Glutamatergic neuron (in vitro differentiated cells): ENCODE data around the gene AHNAK2. TPM values are rescaled to one million over a fixed set of nuclear protein-coding genes. Genes with fewer than 3 reads are reported as not detected.

Source experiments
- DNase-seq: peaks from one replicate; pipeline ENCODE4 v3.0.0; 2022
- H3K27ac Mint-ChIP-seq: one replicate; pipeline ENCODE4 v1.8.0; 2020; ENCODE audit warnings: mild to moderate bottlenecking, mixed read lengths, inconsistent platforms; ENCODE audit not compliant: unreplicated experiment
- H3K27me3 Mint-ChIP-seq: one replicate; pipeline ENCODE4 v1.8.0; 2020; ENCODE audit warnings: mild to moderate bottlenecking, moderate library complexity, mixed read lengths, inconsistent platforms; ENCODE audit not compliant: unreplicated experiment
- H3K36me3 Mint-ChIP-seq: one replicate; pipeline ENCODE4 v1.8.0; 2020; ENCODE audit warnings: mild to moderate bottlenecking, mixed read lengths, inconsistent platforms; ENCODE audit not compliant: unreplicated experiment
- H3K4me1 Mint-ChIP-seq: one replicate; pipeline ENCODE4 v1.8.0; 2020; ENCODE audit warnings: mild to moderate bottlenecking, low read depth, mixed read lengths, inconsistent platforms; ENCODE audit not compliant: unreplicated experiment
- H3K4me3 Mint-ChIP-seq: one replicate; pipeline ENCODE4 v1.8.0; 2020; ENCODE audit warnings: mild to moderate bottlenecking, mixed read lengths, inconsistent platforms; ENCODE audit not compliant: unreplicated experiment
- H3K9me3 Mint-ChIP-seq: one replicate; pipeline ENCODE4 v1.8.0; 2020; ENCODE audit warnings: mild to moderate bottlenecking, moderate library complexity, mixed read lengths, inconsistent platforms; ENCODE audit not compliant: unreplicated experiment
- CTCF ChIP-seq: fragments of 200-600 bp; sonication (generic); IDR thresholded peaks from one replicate; pipeline ENCODE4 v1.5.0; 2021; ENCODE audit not compliant: partially characterized antibody, unreplicated experiment
- total RNA-seq: library from RNA; stranded (reverse); fragmentation: NEBNext Ultra II Directional; extraction: Animal tissue kit (Norgen Biotek cat#: 25700); gene quantifications from one replicate; pipeline ENCODE4 v1.2.1, GENCODE V29; 2021; ENCODE audit not compliant: unreplicated experiment

AHNAK2 gene
- total RNA-seq, 1 donor from 2014 or later, result 44.8 TPM

GRCh38 chr14:105015242-105015641 lies 37.1 kb upstream of the AHNAK2 start:
- peaks cover 17% of the 10 kb centered on the region for H3K9me3 Mint-ChIP-seq
- H3K4me1 Mint-ChIP-seq, result peaks cover 64% of the 10 kb centered on the region
- peaks cover 12% of the 10 kb centered on the region for H3K27me3 Mint-ChIP-seq
- no peaks in the 10 kb centered on the region for H3K36me3 Mint-ChIP-seq
- no peak for DNase-seq
- H3K27ac Mint-ChIP-seq, result peak overlapping the region; percentile 86
- H3K4me3 Mint-ChIP-seq, result peak overlapping the region; percentile 51
- no peak for TF ChIP-seq CTCF

GRCh38 chr14:105014631-105015030 lies 36.5 kb upstream of the AHNAK2 start:
- peaks cover 10% of the 10 kb centered on the region for H3K27me3 Mint-ChIP-seq
- H3K36me3 Mint-ChIP-seq, result no peaks in the 10 kb centered on the region
- peak overlapping the region; percentile 86 for H3K27ac Mint-ChIP-seq
- DNase-seq, result no peak
- H3K9me3 Mint-ChIP-seq, result peaks cover 14% of the 10 kb centered on the region
- H3K4me3 Mint-ChIP-seq, result peak overlapping the region; percentile 51
- no peak for TF ChIP-seq CTCF
- H3K4me1 Mint-ChIP-seq, result peaks cover 68% of the 10 kb centered on the region

- H3K4me1 Mint-ChIP-seq, result peaks cover 65% of the 10 kb centered on the region
- H3K4me3 Mint-ChIP-seq, result peak overlapping the region; percentile 51
- H3K36me3 Mint-ChIP-seq, result no peaks in the 10 kb centered on the region
- H3K27ac Mint-ChIP-seq, result peak overlapping the region; percentile 86
- TF ChIP-seq CTCF, result no peak
- DNase-seq, result no peak
- H3K27me3 Mint-ChIP-seq, result peaks cover 7% of the 10 kb centered on the region
- peaks cover 13% of the 10 kb centered on the region for H3K9me3 Mint-ChIP-seq
These were observed 35.9 kb upstream of the AHNAK2 start for GRCh38 chr14:105014032-105014431.

- Mint-ChIP-seq H3K36me3 (no peaks in the 10 kb centered on the region), H3K9me3 (peaks cover 13% of the 10 kb centered on the region), H3K27ac (peak overlapping the region; percentile 86), H3K4me3 (peak overlapping the region; percentile 71), H3K27me3 (peaks cover 7% of the 10 kb centered on the region), H3K4me1 (peaks cover 63% of the 10 kb centered on the region)
- DNase-seq, result peak; percentile 65
- TF ChIP-seq CTCF, result no peak
These were observed 35.1 kb upstream of the AHNAK2 start for GRCh38 chr14:105013150-105013785.

- peaks cover 7% of the 10 kb centered on the region for H3K27me3 Mint-ChIP-seq
- peaks cover 13% of the 10 kb centered on the region for H3K9me3 Mint-ChIP-seq
- no peak for TF ChIP-seq CTCF
- no peaks in the 10 kb centered on the region for H3K36me3 Mint-ChIP-seq
- DNase-seq, result no peak
- peak overlapping the region; percentile 86 for H3K27ac Mint-ChIP-seq
- H3K4me3 Mint-ChIP-seq, result peak overlapping the region; percentile 69
- peaks cover 62% of the 10 kb centered on the region for H3K4me1 Mint-ChIP-seq
These were observed 34.2 kb upstream of the AHNAK2 start for GRCh38 chr14:105012171-105012985.
